Kidney (tissue), 14 donors: Measurements from ENCODE around the gene PITX3. TPM values are rescaled to one million over a fixed set of nuclear protein-coding genes. Genes with fewer than 3 reads are reported as not detected.

Source experiments
- DNase-seq, 5 donors: peaks; one replicate each; pipeline ENCODE4 v3.0.0-alpha.2; 2013 to 2020
- FAIRE-seq: peaks from 2 replicates; lab custom pipeline; 2012; peaks lifted over from hg19 to GRCh38; lab: Jason Lieb, UNC
- H3K27ac ChIP-seq, 2 donors: one replicate each; pipeline ENCODE4 v1.7.0; 2013; ENCODE audit warnings: low read depth in 2 of 2, low read length in 2 of 2, inconsistent platforms in 1 of 2
- H3K27me3 ChIP-seq: one replicate; pipeline ENCODE4 v1.7.1; 2013; ENCODE audit warnings: low read length, inconsistent platforms; ENCODE audit not compliant: control insufficient read depth, insufficient read depth
- H3K36me3 ChIP-seq, 3 donors: one replicate each; pipeline versions ENCODE4 v1.7.0 to v1.7.1; 2013; ENCODE audit warnings: low read length in 3 of 3, control low read depth in 1 of 3, inconsistent platforms in 1 of 3; ENCODE audit not compliant: insufficient read depth in 3 of 3, control insufficient read depth in 2 of 3
- H3K4me1 ChIP-seq, 3 donors: one replicate each; pipeline versions ENCODE4 v1.7.0 to v1.7.1; 2013; ENCODE audit warnings: low read length in 3 of 3, inconsistent platforms in 1 of 3, low read depth in 1 of 3; ENCODE audit not compliant: control insufficient read depth in 2 of 3, insufficient read depth in 2 of 3
- H3K4me3 ChIP-seq, 3 donors: one replicate each; pipeline versions ENCODE4 v1.7.0 to v1.8.1; 2013; ENCODE audit warnings: low read length in 3 of 3, control low read depth in 1 of 3, inconsistent platforms in 1 of 3
- H3K9ac ChIP-seq, 3 donors: one replicate each; pipeline versions ENCODE4 v1.7.0 to v1.7.1; 2013; ENCODE audit warnings: low read length in 3 of 3, control low read depth in 1 of 3, inconsistent platforms in 1 of 3
- H3K9me3 ChIP-seq, 3 donors: one replicate each; pipeline versions ENCODE4 v1.7.0 to v1.7.1; 2013; ENCODE audit warnings: low read length in 3 of 3, control low read depth in 1 of 3, inconsistent platforms in 1 of 3; ENCODE audit not compliant: control insufficient read depth in 2 of 3, insufficient read depth in 1 of 3
- intact Hi-C: fragments of 100-400 bp; cut with DNase I; formaldehyde crosslinking; loops from one replicate; pipeline ENCODE4 v1.11.1; 2022
- polyA plus RNA-seq: library from polyadenylated mRNA; stranded (reverse); fragments of 350-450 nt; fragmentation: Illumina TruSeq; extraction: RNeasy Lipid Tissue Mini Kit (QIAGEN cat#74804); gene quantifications from one replicate; pipeline ENCODE4 v1.2.3, GENCODE V29; 2014; ENCODE audit warnings: low read depth, low replicate concordance; ENCODE audit not compliant: insufficient read depth
- total RNA-seq: library from RNA; stranded (reverse); fragmentation: NEBNext Ultra II Directional; extraction: Animal tissue kit (Norgen Biotek cat#: 25700); gene quantifications from one replicate; pipeline ENCODE4 v1.2.1, GENCODE V29; 2021
- TF ChIP-seq, protein P1 (sequence below): IDR thresholded peaks from 3 replicates; pipeline ENCODE4 v1.5.1; 2012; ENCODE audit warnings: mild to moderate bottlenecking, moderate library complexity, borderline replicate concordance; ENCODE audit not compliant: insufficient read depth; ENCODE audit errors: extremely low read depth
- donor health status: control.
- donor health status: control.
- donor health status: control.
- donor health status: control.
- donor health status: control.
- donor health status: DM: yes; HTN: yes; CAD: no.
- donor health status: Normal renal cell carcinoma (clear cell type).

Gene PITX3
- total and polyA plus RNA-seq, 2 donors from 2014 or later: 0.39 TPM; not detected in 1

DNA sequence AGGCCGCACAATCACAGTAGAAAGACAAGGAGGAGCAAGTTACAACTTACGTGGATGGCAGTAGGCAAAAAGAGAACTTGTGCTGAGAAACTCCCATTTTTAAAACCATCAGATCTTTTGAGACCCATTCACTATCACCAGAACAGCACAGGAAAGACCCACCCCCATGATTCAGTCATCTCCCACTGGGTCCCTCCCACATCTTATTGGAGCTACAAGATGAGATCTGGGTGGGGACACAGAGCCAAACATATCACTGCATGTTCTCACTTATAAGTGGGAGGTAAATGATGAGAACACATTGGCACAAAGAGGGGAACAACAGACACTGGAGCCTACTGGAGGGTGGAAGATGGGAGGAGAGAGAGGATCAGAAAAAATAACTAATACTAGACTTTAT is 56.7 kb downstream of the PITX3 start:
- Histone ChIP-seq H3K27me3 (no peaks in the 10 kb centered on the region), H3K27ac (no peak overlapping the region), H3K4me1 (peaks cover 0 to 3% (median 0%) of the 10 kb centered on the region in 3 donors), H3K36me3 (no peaks in the 10 kb centered on the region), H3K9me3 (no peaks in the 10 kb centered on the region), H3K9ac (no peak overlapping the region), H3K4me3 (no peak overlapping the region)
- intact Hi-C loops: no loop called here
- TF ChIP-seq, protein P1, sequence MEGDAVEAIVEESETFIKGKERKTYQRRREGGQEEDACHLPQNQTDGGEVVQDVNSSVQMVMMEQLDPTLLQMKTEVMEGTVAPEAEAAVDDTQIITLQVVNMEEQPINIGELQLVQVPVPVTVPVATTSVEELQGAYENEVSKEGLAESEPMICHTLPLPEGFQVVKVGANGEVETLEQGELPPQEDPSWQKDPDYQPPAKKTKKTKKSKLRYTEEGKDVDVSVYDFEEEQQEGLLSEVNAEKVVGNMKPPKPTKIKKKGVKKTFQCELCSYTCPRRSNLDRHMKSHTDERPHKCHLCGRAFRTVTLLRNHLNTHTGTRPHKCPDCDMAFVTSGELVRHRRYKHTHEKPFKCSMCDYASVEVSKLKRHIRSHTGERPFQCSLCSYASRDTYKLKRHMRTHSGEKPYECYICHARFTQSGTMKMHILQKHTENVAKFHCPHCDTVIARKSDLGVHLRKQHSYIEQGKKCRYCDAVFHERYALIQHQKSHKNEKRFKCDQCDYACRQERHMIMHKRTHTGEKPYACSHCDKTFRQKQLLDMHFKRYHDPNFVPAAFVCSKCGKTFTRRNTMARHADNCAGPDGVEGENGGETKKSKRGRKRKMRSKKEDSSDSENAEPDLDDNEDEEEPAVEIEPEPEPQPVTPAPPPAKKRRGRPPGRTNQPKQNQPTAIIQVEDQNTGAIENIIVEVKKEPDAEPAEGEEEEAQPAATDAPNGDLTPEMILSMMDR: no peak
- FAIRE-seq (no peak), DNase-seq (no peak)

Other genes with a start within 250 kb of the PITX3 start
- gene ARMH3, start 185.3 kb downstream of the PITX3 start, total RNA-seq: 26.1 TPM
- 14.0 TPM for gene ARMH3, start 185.3 kb downstream of the PITX3 start, polyA plus RNA-seq
- 20.0 TPM for gene HPS6, start 176.2 kb downstream of the PITX3 start, total RNA-seq
- gene HPS6, start 176.2 kb downstream of the PITX3 start, polyA plus RNA-seq: 11.9 TPM
- 56.1 TPM for gene LDB1, start 121.1 kb downstream of the PITX3 start, total RNA-seq
- gene LDB1, start 121.1 kb downstream of the PITX3 start, polyA plus RNA-seq: 27.9 TPM
- gene PPRC1, start 108.5 kb downstream of the PITX3 start, total RNA-seq: 32.1 TPM
- gene PPRC1, start 108.5 kb downstream of the PITX3 start, polyA plus RNA-seq: 8.7 TPM
- 50.4 TPM for gene NOLC1, start 89.1 kb downstream of the PITX3 start, total RNA-seq
- 20.1 TPM for gene NOLC1, start 89.1 kb downstream of the PITX3 start, polyA plus RNA-seq
- gene ELOVL3, start 15.2 kb downstream of the PITX3 start, total RNA-seq: 0.35 TPM
- gene ELOVL3, start 15.2 kb downstream of the PITX3 start, polyA plus RNA-seq: not detected
- gene GBF1, start 4.0 kb upstream of the PITX3 start, total RNA-seq: 53.3 TPM
- 14.4 TPM for gene GBF1, start 4.0 kb upstream of the PITX3 start, polyA plus RNA-seq
- gene NFKB2, start 154.2 kb upstream of the PITX3 start, total RNA-seq: 62.7 TPM
- gene NFKB2, start 154.2 kb upstream of the PITX3 start, polyA plus RNA-seq: 14.0 TPM
- 2.2 TPM for gene PSD, start 177.3 kb upstream of the PITX3 start, total RNA-seq
- 1.2 TPM for gene PSD, start 177.3 kb upstream of the PITX3 start, polyA plus RNA-seq
- gene FBXL15, start 179.3 kb upstream of the PITX3 start, total RNA-seq: 17.9 TPM
- gene FBXL15, start 179.3 kb upstream of the PITX3 start, polyA plus RNA-seq: 28.0 TPM
- 50.9 TPM for gene CUEDC2, start 191.1 kb upstream of the PITX3 start, total RNA-seq
- 117 TPM for gene CUEDC2, start 191.1 kb upstream of the PITX3 start, polyA plus RNA-seq
- 2.7 TPM for gene C10orf95, start 210.0 kb upstream of the PITX3 start, total RNA-seq
- 0.62 TPM for gene C10orf95, start 210.0 kb upstream of the PITX3 start, polyA plus RNA-seq